ENCODE measurements around the gene ANKRD16.

Gene ANKRD16

GRCh38 chr10:5904227-5904626 is 14.5 kb upstream of the ANKRD16 start:
- DNase-seq (ENCODE audit: low read depth in 2 of 3, low spot score in 1 of 3) = no peak

- no peak for DNase-seq (ENCODE audit: low read depth in 2 of 3, low spot score in 1 of 3)
These were observed 13.9 kb upstream of the ANKRD16 start for GRCh38 chr10:5903563-5903962.

- DNase-seq (ENCODE audit: low read depth in 2 of 3, low spot score in 1 of 3) = no peak
These were observed 13.0 kb upstream of the ANKRD16 start for GRCh38 chr10:5902511-5903274.

GRCh38 chr10:5900247-5900646 is 10.6 kb upstream of the ANKRD16 start:
- DNase-seq (ENCODE audit: low read depth in 2 of 3, low spot score in 1 of 3) = no peak

- no peak for DNase-seq (ENCODE audit: low read depth in 2 of 3, low spot score in 1 of 3)
These were observed 8.5 kb upstream of the ANKRD16 start for GRCh38 chr10:5898163-5898562.

GRCh38 chr10:5897504-5897903 is 7.8 kb upstream of the ANKRD16 start:
- DNase-seq (ENCODE audit: low read depth in 2 of 3, low spot score in 1 of 3) = no peak

- no peak for DNase-seq (ENCODE audit: low read depth in 2 of 3, low spot score in 1 of 3)
These were observed 7.3 kb upstream of the ANKRD16 start for GRCh38 chr10:5897053-5897340.

GRCh38 chr10:5896208-5897052 is 6.7 kb upstream of the ANKRD16 start:
- no peak for DNase-seq (ENCODE audit: low read depth in 2 of 3, low spot score in 1 of 3)

- no peak for DNase-seq (ENCODE audit: low read depth in 2 of 3, low spot score in 1 of 3)
These were observed 6.1 kb upstream of the ANKRD16 start for GRCh38 chr10:5895804-5896203.

GRCh38 chr10:5895365-5895764 is 5.7 kb upstream of the ANKRD16 start:
- no peak for DNase-seq (ENCODE audit: low read depth in 2 of 3, low spot score in 1 of 3)

GRCh38 chr10:5894873-5895272 is 5.2 kb upstream of the ANKRD16 start:
- no peak for DNase-seq (ENCODE audit: low read depth in 2 of 3, low spot score in 1 of 3)

GRCh38 chr10:5894403-5894802 is 4.7 kb upstream of the ANKRD16 start:
- DNase-seq (ENCODE audit: low read depth in 2 of 3, low spot score in 1 of 3) = no peak

GRCh38 chr10:5893321-5893720 is 3.6 kb upstream of the ANKRD16 start:
- no peak for DNase-seq (ENCODE audit: low read depth in 2 of 3, low spot score in 1 of 3)

- no peak for DNase-seq (ENCODE audit: low read depth in 2 of 3, low spot score in 1 of 3)
These were observed 2.3 kb upstream of the ANKRD16 start for GRCh38 chr10:5892007-5892406.

- DNase-seq (ENCODE audit: low read depth in 2 of 3, low spot score in 1 of 3) = no peak
These were observed 1.3 kb upstream of the ANKRD16 start for GRCh38 chr10:5891009-5891408.

GRCh38 chr10:5890452-5890915 is 791 bp upstream of the ANKRD16 start:
- peak; percentile 10 to 32 (median 16) for DNase-seq (ENCODE audit: low read depth in 2 of 3, low spot score in 1 of 3)

GRCh38 chr10:5888843-5889623 is 660 bp downstream of the ANKRD16 start:
- DNase-seq (ENCODE audit: low read depth in 2 of 3, low spot score in 1 of 3) = peak; percentile 15 to 26 (median 19)

- DNase-seq (ENCODE audit: low read depth in 2 of 3, low spot score in 1 of 3) = no peak
These were observed 1.3 kb downstream of the ANKRD16 start for GRCh38 chr10:5888351-5888750.

- DNase-seq (ENCODE audit: low read depth in 2 of 3, low spot score in 1 of 3) = no peak
These were observed 2.1 kb downstream of the ANKRD16 start for GRCh38 chr10:5887641-5888040.

GRCh38 chr10:5887029-5887428 is 2.7 kb downstream of the ANKRD16 start:
- no peak for DNase-seq (ENCODE audit: low read depth in 2 of 3, low spot score in 1 of 3)

GRCh38 chr10:5885619-5886018 is 4.1 kb downstream of the ANKRD16 start:
- DNase-seq (ENCODE audit: low read depth in 2 of 3, low spot score in 1 of 3) = no peak

- DNase-seq (ENCODE audit: low read depth in 2 of 3, low spot score in 1 of 3) = no peak
These were observed 6.7 kb downstream of the ANKRD16 start for GRCh38 chr10:5882961-5883360.

Measured in stimulated activated CD4-positive, alpha-beta T cell treated with anti-CD3 and anti-CD28 coated beads, Interleukin-12 subunit alpha, Interleukin-12 subunit beta, amount 100 ng/mL, for 48 hours (primary cell).